Measurements from ENCODE around the gene TLE3. TPM values are rescaled to one million over a fixed set of nuclear protein-coding genes. Genes with fewer than 3 reads are reported as not detected.

The TLE3 gene
- total and polyA plus RNA-seq, 2 of the 13 experiments (the other 11 are each of a cell fraction or from before 2014, with no cell fraction given): 11.9 to 13.8 TPM

DNA sequence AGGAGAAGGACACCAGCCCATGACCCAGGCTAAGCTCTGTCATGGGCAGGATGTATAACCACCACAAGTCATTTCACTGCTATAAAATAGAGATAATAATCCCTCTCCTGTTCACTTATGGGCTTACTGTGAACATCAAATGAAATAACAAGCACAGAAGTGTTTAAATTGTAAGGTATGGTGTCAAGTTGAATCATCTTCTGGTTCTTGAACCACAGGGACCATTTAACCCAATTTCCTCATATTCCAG lies 44.3 kb upstream of the TLE3 start (continued):
- TF ChIP-seq, protein P1, sequence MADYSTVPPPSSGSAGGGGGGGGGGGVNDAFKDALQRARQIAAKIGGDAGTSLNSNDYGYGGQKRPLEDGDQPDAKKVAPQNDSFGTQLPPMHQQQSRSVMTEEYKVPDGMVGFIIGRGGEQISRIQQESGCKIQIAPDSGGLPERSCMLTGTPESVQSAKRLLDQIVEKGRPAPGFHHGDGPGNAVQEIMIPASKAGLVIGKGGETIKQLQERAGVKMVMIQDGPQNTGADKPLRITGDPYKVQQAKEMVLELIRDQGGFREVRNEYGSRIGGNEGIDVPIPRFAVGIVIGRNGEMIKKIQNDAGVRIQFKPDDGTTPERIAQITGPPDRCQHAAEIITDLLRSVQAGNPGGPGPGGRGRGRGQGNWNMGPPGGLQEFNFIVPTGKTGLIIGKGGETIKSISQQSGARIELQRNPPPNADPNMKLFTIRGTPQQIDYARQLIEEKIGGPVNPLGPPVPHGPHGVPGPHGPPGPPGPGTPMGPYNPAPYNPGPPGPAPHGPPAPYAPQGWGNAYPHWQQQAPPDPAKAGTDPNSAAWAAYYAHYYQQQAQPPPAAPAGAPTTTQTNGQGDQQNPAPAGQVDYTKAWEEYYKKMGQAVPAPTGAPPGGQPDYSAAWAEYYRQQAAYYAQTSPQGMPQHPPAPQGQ (CRISPR knock-in tag; IDR thresholded peaks at IDR 0.05; ENCODE audit: borderline replicate concordance): no peak
- TF ChIP-seq, protein P2, sequence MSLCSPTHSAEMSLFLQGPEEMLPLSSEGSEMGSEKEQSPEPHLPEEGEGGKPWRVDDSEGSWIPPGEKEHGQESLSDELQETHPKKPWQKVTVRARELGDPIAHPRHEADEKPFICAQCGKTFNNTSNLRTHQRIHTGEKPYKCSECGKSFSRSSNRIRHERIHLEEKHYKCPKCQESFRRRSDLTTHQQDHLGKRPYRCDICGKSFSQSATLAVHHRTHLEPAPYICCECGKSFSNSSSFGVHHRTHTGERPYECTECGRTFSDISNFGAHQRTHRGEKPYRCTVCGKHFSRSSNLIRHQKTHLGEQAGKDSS (CRISPR knock-in tag; IDR thresholded peaks at IDR 0.05; ENCODE audit: borderline replicate concordance, low read depth): no peak
- no peak for TF ChIP-seq ZSCAN31 (CRISPR knock-in tag; IDR thresholded peaks at IDR 0.05; ENCODE audit: low read depth)

DNA sequence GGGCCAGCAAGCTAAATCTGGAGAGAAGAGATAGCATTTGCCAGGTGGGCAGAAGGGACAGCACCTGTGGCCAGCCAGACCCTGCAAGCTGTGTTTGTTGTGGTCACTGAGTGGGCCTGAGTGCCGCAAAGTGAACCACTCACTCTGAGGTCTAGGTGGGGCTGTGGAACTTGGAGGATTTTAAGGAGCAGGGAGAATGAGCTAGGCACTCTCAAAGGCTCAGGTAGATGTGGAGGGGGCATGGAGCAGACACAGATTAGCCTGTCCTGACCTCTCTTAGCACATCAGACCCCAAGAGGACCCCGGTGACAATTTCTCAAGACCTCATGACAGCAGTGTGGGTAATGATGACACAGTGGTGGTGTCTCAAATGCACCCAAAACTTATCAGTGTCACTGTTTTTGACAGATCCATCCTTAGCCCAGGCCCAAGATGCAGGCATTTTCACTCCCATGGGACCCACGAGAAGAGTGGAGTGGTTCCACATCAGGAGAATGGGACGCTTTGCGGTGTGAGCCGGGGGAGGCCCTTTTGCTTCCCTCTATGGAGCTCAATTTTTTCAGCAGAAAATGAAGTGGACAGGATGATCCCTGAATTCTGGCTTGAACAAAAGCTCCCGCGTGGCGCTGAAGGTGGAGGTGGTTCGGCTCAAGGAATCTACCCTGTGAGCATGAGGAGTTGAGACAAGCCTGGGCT lies 43.8 kb upstream of the TLE3 start:
- no peak for ATAC-seq

More for the DNA sequence above, 43.8 kb upstream of the TLE3 start:
- Histone ChIP-seq H3K27me3 (ENCODE audit: control insufficient read depth in 1 of 2, insufficient read depth in 2 of 2, low read length in 2 of 2) (peaks cover 10 to 88% of the 10 kb centered on the region in 2 experiments), H3K27ac (ENCODE audit: extremely low read length, insufficient read depth, low read length) (no peak overlapping the region), H3K79me2 (ENCODE audit: insufficient read depth, low read length) (no peaks in the 10 kb centered on the region), H3K9me3 (ENCODE audit: low read length) (no peaks in the 10 kb centered on the region), H3K4me2 (ENCODE audit: low read depth, low read length) (peak overlapping the region; percentile 48), H3K4me1 (ENCODE audit: insufficient read depth, low read length) (peaks cover 23% of the 10 kb centered on the region), H3K9ac (ENCODE audit: insufficient read depth, low read depth, low read length) (no peak overlapping the region), H2AFZ (ENCODE audit: low read length) (no peak overlapping the region), H3K4me3 (replicated peaks in 1 of 3; ENCODE audit: insufficient read depth in 1 of 3, low read depth in 2 of 3, low read length in 3 of 3) (peak overlapping the region in 2 of 3 experiments; percentile 0 to 14; a peak in 2 of 6 replicates), H3K36me3 (replicated peaks in 1 of 2; ENCODE audit: control insufficient read depth in 1 of 2, insufficient read depth in 2 of 2, low read length in 2 of 2) (no peaks in the 10 kb centered on the region), H4K20me1 (ENCODE audit: insufficient read depth, low read length) (peaks cover 43% of the 10 kb centered on the region)
- WGBS (ENCODE audit: low lambda C conversion rate): 78% methylated on average over 9 of the region's 10 CpGs
- ChIA-PET POLR2A (interaction anchor here (1.0 to 4.5 kb wide), 4 partner anchors 14 to 547 kb away, joined by 3 to 64 read pairs (median 5); partner anchors contain the start of gene TLE3), CTCF (ENCODE audit: low intra/inter-chr PET ratio, low total read pairs) (no interaction called here)
- DNase-seq (ENCODE audit: low spot score) (no peak), FAIRE-seq (no peak)
- no peak for TF ChIP-seq ZBTB7B (CRISPR knock-in tag; IDR thresholded peaks at IDR 0.05)
- no peak for TF ChIP-seq ZNF543 (CRISPR knock-in tag; IDR thresholded peaks at IDR 0.05)
- TF ChIP-seq TCF7 (IDR thresholded peaks at IDR 0.05; ENCODE audit: low read depth): no peak
- TF ChIP-seq PLRG1 (conservative IDR thresholded peaks at IDR 0.05): no peak
- TF ChIP-seq, protein P3, sequence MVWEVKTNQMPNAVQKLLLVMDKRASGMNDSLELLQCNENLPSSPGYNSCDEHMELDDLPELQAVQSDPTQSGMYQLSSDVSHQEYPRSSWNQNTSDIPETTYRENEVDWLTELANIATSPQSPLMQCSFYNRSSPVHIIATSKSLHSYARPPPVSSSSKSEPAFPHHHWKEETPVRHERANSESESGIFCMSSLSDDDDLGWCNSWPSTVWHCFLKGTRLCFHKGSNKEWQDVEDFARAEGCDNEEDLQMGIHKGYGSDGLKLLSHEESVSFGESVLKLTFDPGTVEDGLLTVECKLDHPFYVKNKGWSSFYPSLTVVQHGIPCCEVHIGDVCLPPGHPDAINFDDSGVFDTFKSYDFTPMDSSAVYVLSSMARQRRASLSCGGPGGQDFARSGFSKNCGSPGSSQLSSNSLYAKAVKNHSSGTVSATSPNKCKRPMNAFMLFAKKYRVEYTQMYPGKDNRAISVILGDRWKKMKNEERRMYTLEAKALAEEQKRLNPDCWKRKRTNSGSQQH (CRISPR knock-in tag; IDR thresholded peaks at IDR 0.05; ENCODE audit: low read depth): no peak
- TF ChIP-seq, protein P4, sequence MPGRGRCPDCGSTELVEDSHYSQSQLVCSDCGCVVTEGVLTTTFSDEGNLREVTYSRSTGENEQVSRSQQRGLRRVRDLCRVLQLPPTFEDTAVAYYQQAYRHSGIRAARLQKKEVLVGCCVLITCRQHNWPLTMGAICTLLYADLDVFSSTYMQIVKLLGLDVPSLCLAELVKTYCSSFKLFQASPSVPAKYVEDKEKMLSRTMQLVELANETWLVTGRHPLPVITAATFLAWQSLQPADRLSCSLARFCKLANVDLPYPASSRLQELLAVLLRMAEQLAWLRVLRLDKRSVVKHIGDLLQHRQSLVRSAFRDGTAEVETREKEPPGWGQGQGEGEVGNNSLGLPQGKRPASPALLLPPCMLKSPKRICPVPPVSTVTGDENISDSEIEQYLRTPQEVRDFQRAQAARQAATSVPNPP (CRISPR knock-in tag; IDR thresholded peaks at IDR 0.05): no peak
- in situ Hi-C loops (cut with HindIII; ENCODE audit: extremely low pct_ligation_motif_present, low pct_unique_long_range_greater_than_20kb): loop anchor here (25.0 kb wide), 1 partner anchor 554 kb away; no protein-coding TSS in a partner anchor
- intact Hi-C loops (cut with micrococcal nuclease; ENCODE audit: unreplicated experiment): loop anchor here (2.0 kb wide), 1 partner anchor 41 kb away; no protein-coding TSS in a partner anchor
- no TSS peak for BruUV-seq (replicated peaks)
